Activated CD4-positive, alpha-beta memory T cell treated with anti-CD3 and anti-CD28 coated beads for 36 hours (primary cell): Measurements from ENCODE around the gene DPF3. TPM values are rescaled to one million over a fixed set of nuclear protein-coding genes. Genes with fewer than 3 reads are reported as not detected.
A peak's percentile ranks its signal among the peaks of the same experiment; 100 is the strongest.
"Not testable (repeated sequence)": the region's sequence is repeated elsewhere in the genome, so short reads cannot be mapped to it uniquely, and the experiment has no call there.

Experiments used
- CTCF ChIA-PET: fragments of 350-600 bp; sonication (Branson Sonifier 250); formaldehyde crosslinking; loops from one replicate; lab custom pipeline; 2021; ENCODE audit warnings: antibody characterized with exemption, inconsistent platforms; lab: Charles Lee
- POLR2A ChIA-PET: fragments of 350-600 bp; sonication (Branson Sonifier 250); formaldehyde crosslinking; loops from one replicate; lab custom pipeline; 2021; ENCODE audit warnings: antibody characterized with exemption; lab: Charles Lee
- DNase-seq: peaks from one replicate; pipeline ENCODE4 v3.0.0-alpha.2; 2020
- H3K27ac Mint-ChIP-seq: one replicate; pipeline ENCODE4 v1.8.0; 2021; ENCODE audit warnings: mixed read lengths
- H3K27me3 Mint-ChIP-seq: one replicate; pipeline ENCODE4 v1.8.0; 2021; ENCODE audit warnings: mixed read lengths
- H3K36me3 Mint-ChIP-seq: one replicate; pipeline ENCODE4 v1.8.0; 2021; ENCODE audit warnings: mixed read lengths
- H3K4me1 Mint-ChIP-seq: one replicate; pipeline ENCODE4 v1.8.0; 2021; ENCODE audit warnings: low read depth, mixed read lengths
- H3K4me3 Mint-ChIP-seq: one replicate; pipeline ENCODE4 v1.8.0; 2021; ENCODE audit warnings: mild to moderate bottlenecking, mixed read lengths
- H3K9me3 Mint-ChIP-seq: one replicate; pipeline ENCODE4 v1.8.0; 2021; ENCODE audit warnings: mixed read lengths
- intact Hi-C: fragments of 100-400 bp; cut with micrococcal nuclease; formaldehyde crosslinking; loops from one replicate; pipeline ENCODE4 v1.15.1; 2023
- total RNA-seq, 2 experiments: library from RNA; stranded (reverse); gene quantifications; one replicate each; pipeline ENCODE4 v1.2.3, GENCODE V29; 2021

DPF3 gene
- total RNA-seq, 2 experiments from 2014 or later: 0.24 to 0.39 TPM

DNA sequence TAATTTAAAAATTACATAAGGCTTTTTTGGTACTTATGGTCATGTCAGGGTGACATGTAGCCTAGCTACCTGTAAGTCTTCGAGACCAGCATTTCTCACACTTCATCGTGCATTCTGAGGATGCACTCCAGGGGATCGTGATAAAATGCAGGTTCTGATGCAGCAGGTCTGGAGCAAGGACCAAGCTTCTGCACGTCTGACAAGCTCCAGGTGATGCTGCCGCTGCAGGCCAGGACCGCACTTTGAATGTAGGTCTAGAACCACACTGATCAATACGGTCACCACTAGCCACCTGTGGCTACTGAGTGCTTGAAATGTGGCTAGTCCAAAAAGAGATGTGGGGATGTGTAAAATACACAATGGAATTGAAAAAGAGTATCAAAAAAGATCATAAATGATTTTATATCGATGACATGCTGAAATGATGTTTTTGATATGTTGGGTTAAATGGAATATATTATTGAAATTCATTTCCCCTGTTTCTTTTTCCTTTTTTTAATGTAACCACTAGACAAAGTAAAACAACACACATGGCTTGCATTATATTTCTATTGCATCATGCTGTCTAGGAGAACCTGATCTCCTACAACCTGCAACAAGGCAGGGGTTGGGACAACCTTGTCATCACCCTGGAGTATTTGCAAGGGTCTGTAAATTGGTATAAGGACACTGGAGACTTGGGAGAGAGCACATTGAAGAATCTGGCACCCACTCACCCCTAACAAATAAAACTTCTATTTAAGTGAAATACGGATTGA is 142.4 kb downstream of the DPF3 start:
- POLR2A ChIA-PET: no interaction called here

DNA sequence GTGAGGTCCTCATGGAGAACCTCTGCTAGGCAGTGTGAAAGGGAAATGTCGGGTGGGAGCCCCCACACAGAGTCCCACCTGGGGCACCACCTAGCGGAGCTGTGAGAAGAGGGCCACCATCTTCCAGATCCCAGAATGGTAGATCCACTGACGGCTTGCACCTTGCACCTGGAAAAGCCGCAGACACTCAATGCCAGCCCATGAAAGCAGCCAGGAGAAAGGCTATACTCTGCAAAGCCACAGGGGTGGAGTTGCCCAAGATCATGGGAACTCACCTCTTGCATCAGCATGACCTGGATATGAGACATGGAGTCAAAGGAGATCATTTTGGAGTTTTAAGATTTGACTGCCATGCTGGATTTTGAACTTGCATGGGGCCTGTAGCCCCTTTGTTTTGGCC is 145.0 kb downstream of the DPF3 start:
- POLR2A ChIA-PET, H3K27ac Mint-ChIP-seq, H3K27me3 Mint-ChIP-seq, H3K9me3 Mint-ChIP-seq, CTCF ChIA-PET, H3K4me1 Mint-ChIP-seq, DNase-seq, H3K4me3 Mint-ChIP-seq, H3K36me3 Mint-ChIP-seq, intact Hi-C loops: not testable (repeated sequence)

More for the DNA sequence above, 142.4 kb downstream of the DPF3 start:
- Mint-ChIP-seq H3K4me1 (no peaks in the 10 kb centered on the region), H3K36me3 (peaks cover 7% of the 10 kb centered on the region), H3K4me3 (no peak overlapping the region), H3K27ac (no peak overlapping the region), H3K27me3 (peaks cover 2% of the 10 kb centered on the region), H3K9me3 (peaks cover 10% of the 10 kb centered on the region)
- intact Hi-C loops: no loop called here
- CTCF ChIA-PET: no interaction called here
- no peak for DNase-seq

DNA sequence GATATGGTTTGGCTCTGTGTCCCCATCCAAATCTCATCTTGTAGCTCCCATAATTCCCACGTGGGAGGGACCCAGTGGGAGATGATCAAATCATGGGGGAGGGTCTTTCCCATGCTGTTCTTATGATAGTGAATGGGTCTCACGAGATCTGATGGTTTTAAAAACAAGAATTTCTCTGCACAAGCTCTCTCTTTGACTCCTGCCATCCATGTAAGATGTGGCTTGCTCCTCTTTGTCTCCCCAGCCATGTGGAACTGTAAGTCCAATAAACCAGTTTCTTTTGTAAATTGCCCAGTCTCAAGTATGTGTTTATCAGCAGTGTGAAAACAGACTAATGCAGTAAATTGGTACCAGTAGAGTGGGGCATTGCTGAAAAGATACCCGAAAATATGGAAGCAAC is 146.2 kb downstream of the DPF3 start:
- Mint-ChIP-seq H3K9me3 (peaks cover 10% of the 10 kb centered on the region), H3K27ac (no peak overlapping the region), H3K4me3 (no peak overlapping the region), H3K4me1 (no peaks in the 10 kb centered on the region), H3K27me3 (no peaks in the 10 kb centered on the region), H3K36me3 (peaks cover 7% of the 10 kb centered on the region)
- intact Hi-C loops: no loop called here
- ChIA-PET CTCF (interaction anchor here (0.7 kb wide), 1 partner anchor 60 kb away, joined by 5 read pairs; no protein-coding TSS in a partner anchor), POLR2A (no interaction called here)
- no peak for DNase-seq

DNA sequence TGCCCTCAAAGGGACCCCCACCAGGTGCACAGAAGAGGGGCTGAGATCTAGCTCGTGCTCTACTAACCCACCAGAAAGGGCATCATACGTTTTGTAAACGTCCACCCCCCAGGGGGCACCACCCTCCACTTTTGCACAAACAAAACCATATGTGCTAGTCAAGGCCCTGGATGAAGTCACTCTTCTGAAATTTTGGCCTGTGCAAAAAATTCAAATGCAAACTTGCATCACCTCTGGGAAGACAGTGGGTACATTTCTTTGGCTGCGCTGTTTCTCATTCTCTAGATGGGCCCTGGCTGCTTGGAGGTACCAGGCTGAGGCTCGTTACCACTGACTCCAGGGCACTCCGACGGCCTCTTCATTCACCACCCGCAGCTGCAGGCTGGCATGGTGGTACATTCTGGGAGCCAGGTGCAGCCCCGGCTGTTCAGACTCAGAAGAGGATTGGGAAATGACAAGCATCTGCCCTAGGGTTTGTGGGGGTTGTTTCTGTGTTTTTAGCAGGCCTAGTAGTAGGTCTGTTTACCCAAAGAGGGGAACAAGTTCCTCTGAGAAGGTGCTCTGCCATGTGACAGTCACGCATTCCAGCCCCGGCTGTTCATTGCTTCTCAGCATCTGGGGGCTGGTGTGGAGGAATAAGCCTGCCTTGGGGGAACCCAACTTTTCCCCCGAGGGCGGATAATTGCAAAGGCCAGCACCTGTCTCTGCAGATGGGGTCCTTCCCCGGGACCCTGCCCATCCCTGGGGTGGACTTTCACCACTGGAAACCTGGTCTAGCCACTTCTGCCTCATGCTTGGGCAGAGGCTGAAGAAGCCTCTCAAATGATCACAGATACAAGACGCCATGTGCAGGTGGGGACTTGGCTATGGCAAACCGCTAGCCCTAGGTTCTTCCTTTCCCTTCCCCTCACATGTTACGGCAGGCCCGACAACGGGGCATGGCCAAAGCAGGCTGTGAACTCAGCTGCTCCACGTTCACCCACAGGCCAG is 147.6 kb downstream of the DPF3 start:
- Mint-ChIP-seq H3K9me3 (peaks cover 10% of the 10 kb centered on the region), H3K27me3 (no peaks in the 10 kb centered on the region), H3K4me3 (no peak overlapping the region), H3K4me1 (no peaks in the 10 kb centered on the region), H3K27ac (no peak overlapping the region), H3K36me3 (peaks cover 7% of the 10 kb centered on the region)
- ChIA-PET POLR2A (no interaction called here), CTCF (no interaction called here)
- peak; percentile 15 for DNase-seq
- intact Hi-C loops: no loop called here

DNA sequence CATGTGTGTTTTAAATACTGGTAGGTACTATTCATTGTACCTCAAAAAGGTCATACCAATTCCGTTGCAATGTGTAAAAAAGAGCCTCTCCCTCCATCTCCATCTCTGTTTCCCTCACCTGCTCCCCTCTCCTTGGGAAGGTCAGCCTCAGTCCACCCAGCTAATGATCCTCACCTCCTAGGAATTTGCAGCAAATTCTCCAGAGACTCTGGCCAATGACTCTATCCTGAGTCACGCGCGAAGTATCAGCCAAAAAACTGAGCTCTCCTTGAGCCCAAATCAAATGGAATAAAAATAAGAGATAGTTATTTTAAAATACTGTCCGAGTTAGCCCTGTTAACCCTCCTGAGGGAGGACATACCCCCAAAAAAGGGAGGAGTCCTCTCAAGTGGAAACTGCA is 148.4 kb downstream of the DPF3 start:
- no peaks in the 10 kb centered on the region for H3K4me1 Mint-ChIP-seq
- H3K9me3 Mint-ChIP-seq: peaks cover 10% of the 10 kb centered on the region
- H3K4me3 Mint-ChIP-seq: no peak overlapping the region
- no peak overlapping the region for H3K27ac Mint-ChIP-seq
- ChIA-PET CTCF (no interaction called here), POLR2A (no interaction called here)
- no peaks in the 10 kb centered on the region for H3K27me3 Mint-ChIP-seq
- DNase-seq: no peak
- H3K36me3 Mint-ChIP-seq: peaks cover 7% of the 10 kb centered on the region
- intact Hi-C loops: no loop called here

DNA sequence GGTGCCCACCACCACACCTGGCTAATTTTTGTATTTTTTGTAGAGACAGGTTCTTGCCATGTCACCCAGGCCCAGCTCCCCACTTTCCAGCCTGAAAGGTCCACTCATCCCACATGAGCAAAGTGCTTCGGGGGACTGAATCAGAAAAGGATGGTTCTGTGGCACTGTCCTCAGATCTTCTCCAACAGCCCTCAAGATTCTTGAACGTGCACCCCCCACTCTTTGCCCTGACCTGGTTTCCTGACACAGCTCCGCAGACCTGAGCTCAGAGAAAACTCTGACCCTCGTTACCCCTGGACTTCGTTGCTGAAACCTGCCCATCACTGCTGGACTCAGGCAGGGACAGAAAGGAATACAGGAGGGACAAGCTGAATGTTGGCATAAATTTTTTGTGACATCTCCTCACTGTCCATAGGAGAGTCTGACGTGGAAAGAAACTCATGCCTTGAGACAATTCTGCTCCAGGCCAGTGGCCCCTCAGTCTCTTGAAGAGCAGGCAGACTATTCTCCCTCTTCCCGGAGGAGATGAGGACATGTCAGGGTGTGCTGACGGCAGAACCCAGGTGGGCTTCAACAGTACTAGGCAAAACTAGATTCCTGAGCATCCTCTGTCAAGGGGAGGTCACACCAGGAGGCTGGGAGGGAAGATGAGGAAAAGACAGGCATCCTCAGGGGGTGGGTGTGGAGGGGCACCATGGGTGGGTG is 149.3 kb downstream of the DPF3 start:
- Mint-ChIP-seq H3K27me3 (no peaks in the 10 kb centered on the region), H3K27ac (no peak overlapping the region), H3K36me3 (peaks cover 7% of the 10 kb centered on the region), H3K4me1 (no peaks in the 10 kb centered on the region), H3K9me3 (peaks cover 10% of the 10 kb centered on the region), H3K4me3 (no peak overlapping the region)
- intact Hi-C loops: no loop called here
- CTCF ChIA-PET: no interaction called here
- POLR2A ChIA-PET: no interaction called here
- DNase-seq: no peak

DNA sequence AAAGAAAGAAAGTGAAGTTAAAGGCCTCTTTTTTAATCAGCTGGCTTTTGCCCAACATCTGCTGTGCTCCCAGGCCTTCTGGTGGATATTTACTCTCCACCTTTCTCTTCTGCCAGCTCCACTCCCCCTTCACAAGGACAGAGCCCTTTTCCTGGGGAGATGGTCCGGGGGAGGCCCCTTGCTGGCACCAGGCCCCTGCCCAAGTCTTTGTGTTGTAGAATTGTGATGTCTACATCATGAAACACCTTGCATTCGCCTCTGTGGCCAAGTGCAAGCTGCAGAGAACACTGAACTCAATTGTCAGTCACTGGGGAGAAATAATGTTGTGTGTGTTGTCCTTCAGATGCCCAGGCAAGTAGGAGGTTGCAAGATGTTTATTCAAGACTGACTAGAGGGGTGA is 150.3 kb downstream of the DPF3 start:
- intact Hi-C loops: no loop called here
- H3K27ac Mint-ChIP-seq: no peak overlapping the region
- no peaks in the 10 kb centered on the region for H3K4me1 Mint-ChIP-seq
- no peak overlapping the region for H3K4me3 Mint-ChIP-seq
- no peaks in the 10 kb centered on the region for H3K27me3 Mint-ChIP-seq
- H3K36me3 Mint-ChIP-seq: peaks cover 7% of the 10 kb centered on the region
- ChIA-PET CTCF (no interaction called here), POLR2A (no interaction called here)
- DNase-seq: no peak
- H3K9me3 Mint-ChIP-seq: peaks cover 10% of the 10 kb centered on the region

DNA sequence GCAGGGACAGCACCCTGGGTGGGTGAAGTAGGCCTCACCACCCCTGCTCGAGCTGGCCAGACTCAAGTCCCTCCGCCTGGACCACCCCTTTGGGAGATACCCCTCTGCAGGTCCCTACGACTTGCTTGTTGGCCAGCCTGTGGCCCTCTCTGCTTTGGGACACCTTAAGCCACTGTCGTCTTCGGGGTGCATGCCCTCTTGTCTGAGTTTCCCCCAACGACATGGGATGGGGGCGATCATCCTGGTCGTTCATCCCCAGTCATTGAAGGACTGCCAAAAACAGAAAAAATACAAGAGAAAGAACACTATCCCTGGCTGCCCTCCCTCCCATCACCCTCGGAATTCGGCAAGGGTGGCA is 151.1 kb downstream of the DPF3 start:
- Mint-ChIP-seq H3K36me3 (peaks cover 2% of the 10 kb centered on the region), H3K27ac (no peak overlapping the region), H3K4me1 (no peaks in the 10 kb centered on the region), H3K9me3 (peaks cover 2% of the 10 kb centered on the region), H3K27me3 (no peaks in the 10 kb centered on the region), H3K4me3 (no peak overlapping the region)
- intact Hi-C loops: no loop called here
- no peak for DNase-seq
- ChIA-PET CTCF (no interaction called here), POLR2A (no interaction called here)

DNA sequence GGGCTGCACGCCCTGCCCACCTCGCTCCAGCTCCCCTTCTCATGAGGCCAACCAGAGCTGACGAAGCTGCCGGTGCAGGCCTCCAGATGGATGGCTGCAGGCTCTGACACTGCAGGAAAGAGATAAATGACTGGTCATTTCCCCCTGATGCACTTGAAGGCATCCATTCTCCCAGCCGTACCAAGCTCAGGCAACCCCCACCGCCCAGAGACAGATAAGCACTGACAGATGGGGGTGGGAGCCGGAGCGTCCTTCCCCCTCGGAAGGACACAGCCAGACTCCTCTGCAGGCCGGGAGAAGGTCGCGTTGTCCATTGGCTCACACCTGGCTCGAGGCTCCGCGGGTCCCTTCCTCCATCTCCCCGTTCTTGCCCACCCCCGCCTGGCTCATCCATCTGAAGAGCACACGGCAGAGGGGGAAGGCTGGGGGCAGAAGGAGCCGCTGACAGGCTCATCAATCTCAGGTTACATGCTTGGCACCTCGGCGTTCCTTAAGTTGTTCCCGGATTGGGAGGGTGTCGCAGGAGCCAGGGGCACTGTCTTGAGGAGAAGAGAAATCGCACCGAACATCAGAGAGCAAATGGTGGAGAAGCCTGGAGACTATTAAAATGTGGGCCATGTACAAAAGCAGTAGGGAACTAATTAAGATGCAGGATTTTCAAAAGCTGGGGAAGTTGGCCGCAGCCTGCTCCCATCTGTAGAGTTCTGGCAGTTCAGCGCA is 151.6 kb downstream of the DPF3 start:
- Mint-ChIP-seq H3K4me3 (no peak overlapping the region), H3K4me1 (no peaks in the 10 kb centered on the region), H3K27me3 (no peaks in the 10 kb centered on the region), H3K9me3 (no peaks in the 10 kb centered on the region), H3K36me3 (no peaks in the 10 kb centered on the region), H3K27ac (no peak overlapping the region)
- DNase-seq: no peak
- intact Hi-C loops: no loop called here
- CTCF ChIA-PET: no interaction called here
- POLR2A ChIA-PET: no interaction called here

DNA sequence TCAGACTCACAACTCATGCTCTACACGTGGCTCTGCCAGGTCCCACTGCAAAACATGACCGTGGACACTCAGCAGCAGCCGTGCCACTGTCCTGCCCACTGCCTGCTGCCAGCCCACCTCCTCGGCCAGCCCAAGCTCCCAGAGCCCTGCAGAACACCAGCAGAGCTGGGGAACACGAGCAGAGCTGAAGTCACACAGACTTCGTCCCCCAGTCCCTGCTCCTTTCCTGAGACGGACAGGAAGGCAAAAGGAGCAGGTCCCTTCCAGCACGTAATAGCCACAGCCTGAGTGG is 152.1 kb downstream of the DPF3 start:
- Mint-ChIP-seq H3K4me3 (no peak overlapping the region), H3K9me3 (no peaks in the 10 kb centered on the region), H3K4me1 (no peaks in the 10 kb centered on the region), H3K36me3 (no peaks in the 10 kb centered on the region), H3K27me3 (no peaks in the 10 kb centered on the region), H3K27ac (no peak overlapping the region)
- CTCF ChIA-PET: no interaction called here
- intact Hi-C loops: no loop called here
- POLR2A ChIA-PET: no interaction called here
- no peak for DNase-seq

DNA sequence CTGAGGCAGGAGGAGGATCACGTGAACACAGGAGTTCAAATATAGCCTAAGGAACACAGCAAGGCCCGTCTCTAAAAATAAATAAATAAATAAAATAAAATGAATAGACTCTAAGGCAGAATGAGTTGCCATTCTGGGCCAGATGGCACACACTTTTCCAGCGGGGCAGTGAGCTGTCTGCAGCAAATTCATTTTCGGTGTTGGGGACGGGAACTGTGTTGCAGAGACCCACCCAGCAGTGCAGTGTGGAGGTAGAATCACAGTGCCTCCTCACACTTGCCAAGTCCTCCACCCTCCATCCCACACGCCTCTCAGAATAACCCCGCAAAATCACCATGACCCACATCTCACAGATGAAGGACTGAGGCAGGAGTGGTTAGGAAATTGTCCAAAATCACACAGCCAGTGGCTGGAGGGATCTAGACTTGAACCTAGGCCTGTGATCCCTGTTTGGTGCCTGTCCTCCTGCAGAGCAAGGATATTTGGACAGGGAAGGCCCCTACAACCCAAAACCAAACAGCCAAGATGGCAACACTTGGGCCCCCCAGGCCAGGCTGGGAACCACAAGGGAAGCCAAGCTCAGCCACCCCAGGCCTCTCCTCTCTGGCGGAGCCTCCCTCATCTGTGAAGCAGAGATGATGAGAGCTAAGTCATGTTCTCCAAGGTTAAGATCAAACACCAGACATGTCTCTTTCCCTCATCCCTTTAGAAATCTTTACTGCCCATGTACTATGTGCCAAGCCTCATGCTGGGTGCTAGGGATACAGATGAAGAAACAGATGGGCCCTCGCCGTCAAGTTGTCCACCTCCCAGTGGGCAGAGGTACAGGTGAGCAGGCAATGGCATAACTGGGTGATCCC is 152.7 kb downstream of the DPF3 start:
- intact Hi-C loops: no loop called here
- DNase-seq: no peak
- no peak overlapping the region for H3K27ac Mint-ChIP-seq
- H3K36me3 Mint-ChIP-seq: no peaks in the 10 kb centered on the region
- H3K4me1 Mint-ChIP-seq: no peaks in the 10 kb centered on the region
- no peak overlapping the region for H3K4me3 Mint-ChIP-seq
- ChIA-PET CTCF (no interaction called here), POLR2A (no interaction called here)
- no peaks in the 10 kb centered on the region for H3K27me3 Mint-ChIP-seq
- no peaks in the 10 kb centered on the region for H3K9me3 Mint-ChIP-seq
